Activated naive CD4-positive, alpha-beta T cell treated with anti-CD3 and anti-CD28 coated beads, Interleukin-2, amount 50 U/mL, for 16 hours (primary cell): ENCODE measurements around the gene DCDC2.
"Not testable (repeated sequence)": the region's sequence is repeated elsewhere in the genome, so short reads cannot be mapped to it uniquely, and the experiment has no call there.

ENCODE experiments used
- DNase-seq: peaks from one replicate; pipeline ENCODE4 v3.0.0-alpha.2; 2020

The DCDC2 gene

DNA sequence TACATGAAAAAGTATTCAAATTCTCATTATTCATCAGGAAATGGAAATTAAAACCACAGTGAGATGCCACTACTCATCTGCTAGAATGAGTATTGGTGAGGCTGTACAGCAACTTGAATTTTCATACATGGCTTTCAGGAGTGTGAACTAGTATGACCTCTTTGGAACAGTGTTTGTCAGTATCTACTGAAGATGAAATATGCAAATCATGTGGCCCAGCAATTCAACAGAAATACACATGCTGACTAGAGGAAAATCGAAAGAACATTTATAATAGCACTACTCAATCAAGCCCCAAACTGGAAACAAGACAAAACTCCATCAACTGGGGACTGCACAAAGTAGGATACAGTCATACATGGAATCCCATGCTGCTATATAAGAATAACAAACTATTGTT is 102.2 kb downstream of the DCDC2 start:
- DNase-seq: no peak

DNA sequence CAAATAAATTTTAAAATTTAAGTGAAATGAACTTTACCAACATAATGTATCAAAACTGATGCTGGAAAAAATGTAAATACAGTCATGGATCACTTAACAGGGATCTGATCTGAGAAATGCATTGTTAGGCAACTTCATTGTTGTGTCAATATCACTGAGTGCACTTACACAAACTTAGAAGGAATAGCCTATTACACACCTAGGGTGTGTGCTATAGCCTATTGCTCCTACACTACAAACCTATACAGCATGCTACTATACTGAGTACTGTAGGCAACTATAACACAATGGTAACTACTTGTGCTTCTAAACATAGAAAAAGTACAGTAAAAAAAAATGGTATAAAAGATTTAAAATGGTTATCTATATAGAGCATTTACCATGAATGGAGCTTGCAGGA is 104.5 kb downstream of the DCDC2 start:
- DNase-seq: no peak

DNA sequence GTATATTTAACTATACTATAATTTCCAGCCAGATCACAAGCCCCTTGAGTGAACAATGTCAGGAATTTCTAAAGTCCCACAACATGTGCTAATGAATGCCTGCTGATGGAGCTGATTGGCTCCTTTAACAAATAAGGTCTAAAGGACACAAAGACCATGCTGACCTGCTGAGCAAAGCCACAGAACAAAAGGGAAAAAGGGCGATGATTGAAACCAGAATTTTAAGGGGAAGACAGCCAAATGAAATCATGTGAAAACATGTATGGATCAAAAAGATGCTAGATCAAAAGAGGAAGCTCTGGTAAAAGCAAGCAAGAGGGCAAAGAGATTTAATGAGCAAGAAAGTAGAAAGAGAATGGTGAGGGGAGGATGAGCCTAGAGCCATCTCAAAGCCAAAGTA is 105.6 kb downstream of the DCDC2 start:
- DNase-seq: no peak

DNA sequence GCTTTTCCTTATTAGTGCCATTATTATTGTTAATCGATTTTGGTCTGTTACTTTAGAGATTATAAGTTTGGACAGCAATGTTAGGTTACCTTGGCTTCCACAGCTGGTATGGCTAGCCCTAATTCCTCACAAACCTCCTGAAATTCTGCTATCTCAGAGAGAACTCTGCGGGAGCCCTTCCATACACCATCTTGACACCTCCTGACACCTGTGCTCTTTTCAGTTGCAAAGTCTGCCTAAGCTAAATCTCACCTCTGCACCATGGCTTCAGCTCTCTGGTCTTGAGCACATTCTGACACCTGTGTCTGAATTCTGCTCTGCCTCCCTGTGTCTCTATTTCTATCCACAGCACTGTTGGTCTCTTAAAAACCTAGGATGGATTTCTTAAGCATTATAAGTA is 106.5 kb downstream of the DCDC2 start:
- no peak for DNase-seq

DNA sequence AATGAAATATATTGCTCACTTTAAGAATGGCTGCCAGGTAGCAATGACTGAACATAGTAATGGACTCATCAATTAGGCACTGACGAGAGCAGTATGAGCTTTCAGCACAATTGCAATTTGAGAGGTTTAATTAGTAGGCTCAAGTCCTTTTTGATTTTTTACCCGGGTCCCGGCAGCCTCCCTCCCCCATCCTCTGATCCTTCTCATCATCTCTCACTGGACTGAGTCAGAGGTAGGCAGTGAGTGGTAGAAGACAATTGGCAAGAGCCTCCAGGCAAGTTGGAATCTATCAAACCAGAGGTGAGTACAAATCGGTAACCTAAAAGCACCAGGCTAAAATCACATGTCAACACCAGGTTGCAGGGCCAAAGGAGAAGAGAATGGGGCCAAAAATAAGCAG is 107.9 kb downstream of the DCDC2 start:
- no peak for DNase-seq

DNA sequence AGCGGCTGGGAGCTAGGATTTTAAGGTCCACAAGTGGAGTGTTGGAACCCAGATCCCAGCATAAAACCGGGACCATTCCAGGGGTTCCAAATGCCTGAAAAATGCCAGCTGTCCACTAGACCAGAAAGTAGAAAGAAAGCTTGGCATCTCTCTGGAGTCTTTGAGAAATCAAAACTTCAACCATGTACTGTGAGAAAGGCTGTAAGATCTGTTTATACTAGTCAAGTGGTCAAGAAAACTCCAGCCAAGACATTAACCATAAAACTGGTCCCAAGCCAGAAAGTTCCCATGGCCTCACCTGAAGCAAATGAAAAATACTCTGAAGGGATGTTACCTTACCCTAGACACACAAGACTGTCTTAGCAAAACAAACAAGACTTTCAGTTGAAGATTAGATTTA is 112.6 kb downstream of the DCDC2 start:
- no peak for DNase-seq

DNA sequence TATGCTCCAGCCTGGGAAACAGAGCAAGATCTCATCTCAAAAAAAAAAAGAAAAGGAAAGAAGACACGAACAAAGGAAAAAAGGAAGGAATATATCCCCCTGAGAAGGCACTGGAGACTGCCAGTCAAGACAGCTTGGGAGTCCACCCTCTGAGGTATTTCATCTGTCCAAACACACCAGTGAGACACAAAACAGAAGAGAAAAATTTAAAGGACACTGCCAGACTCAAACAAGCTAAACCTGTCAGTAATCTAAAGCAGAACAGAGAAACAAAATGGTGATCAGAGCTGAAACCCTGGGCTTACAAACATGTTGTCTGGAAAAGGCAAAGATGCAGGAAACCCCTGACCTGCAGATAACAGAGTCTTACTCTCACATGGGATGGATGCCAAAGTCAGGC is 114.9 kb downstream of the DCDC2 start:
- no peak for DNase-seq

DNA sequence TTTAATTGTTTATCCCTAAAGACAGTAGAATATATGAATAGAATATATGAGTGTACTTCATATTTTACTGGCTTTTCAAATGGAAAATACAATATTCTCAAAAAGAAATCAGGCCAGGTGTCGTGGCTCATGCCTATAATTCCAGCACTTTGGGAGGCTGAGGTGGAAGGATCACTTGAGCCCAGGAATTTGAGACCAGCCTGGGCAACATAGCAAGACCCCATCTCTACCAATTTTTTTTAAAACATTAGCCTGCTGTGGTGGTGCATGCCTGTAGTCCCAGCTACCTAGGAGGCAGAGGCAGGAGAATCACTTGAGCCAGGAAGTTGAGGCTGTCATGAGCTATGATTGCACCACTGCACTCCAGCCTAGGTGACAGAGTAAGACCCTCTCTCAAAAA is 116.1 kb downstream of the DCDC2 start:
- not testable (repeated sequence) for DNase-seq

DNA sequence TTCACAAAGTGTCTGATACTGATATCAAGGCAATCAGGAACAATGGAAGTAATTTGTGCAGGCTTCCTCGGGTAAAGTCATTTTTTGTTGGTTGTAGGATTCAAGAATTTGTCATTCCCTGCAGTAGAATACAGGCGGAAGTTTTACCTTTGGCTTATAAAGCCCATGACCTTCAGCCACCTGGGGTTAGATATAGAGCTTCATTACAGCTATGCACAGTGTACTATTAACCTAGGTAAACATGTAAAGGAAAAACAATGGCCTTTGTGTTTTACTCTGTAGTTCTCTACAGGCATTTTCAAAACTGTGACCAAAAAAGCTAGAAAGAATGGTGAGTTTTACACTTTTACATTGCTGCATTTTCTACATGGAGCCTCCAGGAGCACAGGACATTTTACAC is 116.9 kb downstream of the DCDC2 start:
- no peak for DNase-seq

DNA sequence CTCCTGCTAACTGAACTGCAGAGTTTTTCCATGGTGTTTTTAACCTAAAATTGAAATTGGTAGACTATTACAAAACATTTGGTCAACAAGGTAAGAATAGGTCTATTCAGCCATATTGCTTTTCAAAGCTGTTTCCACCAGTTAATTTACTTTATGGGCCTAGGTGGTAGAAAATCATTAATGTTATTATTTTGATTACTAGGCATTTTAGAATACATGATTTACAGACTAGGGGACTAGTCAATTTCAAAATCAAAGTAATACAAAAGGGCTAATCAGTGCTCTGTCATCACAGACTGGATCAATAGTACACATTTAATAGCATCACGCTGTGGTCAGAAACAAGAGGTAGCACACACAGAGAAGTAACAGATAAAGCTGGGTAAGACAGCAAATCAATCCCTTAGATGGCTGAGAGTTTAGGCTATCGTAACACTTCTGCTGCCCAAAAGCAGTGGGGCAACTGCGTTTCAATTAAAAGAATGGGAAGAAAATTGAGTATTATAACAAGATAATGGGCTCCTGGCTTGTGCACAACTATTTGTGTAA is 117.4 kb downstream of the DCDC2 start:
- no peak for DNase-seq

DNA sequence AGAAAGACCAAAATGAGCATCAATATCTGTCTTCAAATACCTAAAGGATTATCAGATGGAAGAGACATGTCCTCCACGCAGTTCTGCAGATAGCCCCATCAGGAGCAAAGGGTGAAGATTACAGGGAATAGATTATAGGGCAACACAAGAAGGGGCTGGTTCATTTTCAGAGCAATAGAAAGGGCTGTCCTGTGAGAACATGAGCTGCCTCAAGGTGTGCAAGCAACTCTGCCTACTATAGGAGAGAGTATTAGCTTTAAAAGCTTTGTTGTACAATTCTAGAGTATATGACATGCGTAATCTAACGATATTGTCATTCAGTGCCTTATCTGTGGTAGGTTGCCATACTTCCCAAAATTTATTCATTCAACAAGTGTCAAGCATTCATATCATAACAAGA is 119.2 kb downstream of the DCDC2 start:
- no peak for DNase-seq

DNA sequence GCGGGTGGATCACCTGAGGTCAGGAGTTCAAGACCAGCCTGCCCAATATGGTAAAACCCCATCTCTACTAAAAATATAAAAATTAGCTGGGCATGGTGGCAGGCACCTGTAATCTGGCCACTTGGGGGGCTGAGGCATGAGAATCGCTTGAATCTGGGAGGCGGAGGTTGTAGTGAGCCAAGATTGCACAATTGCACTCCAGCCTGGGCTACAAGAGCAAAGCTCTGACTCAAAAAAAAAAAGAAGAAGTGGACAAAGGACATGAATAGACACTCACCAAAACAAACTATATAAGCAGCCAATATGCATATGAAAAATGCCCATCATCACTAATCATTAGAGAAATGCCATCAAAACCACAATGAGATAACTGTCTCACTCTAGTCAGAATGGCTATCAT is 121.1 kb downstream of the DCDC2 start:
- not testable (repeated sequence) for DNase-seq

DNA sequence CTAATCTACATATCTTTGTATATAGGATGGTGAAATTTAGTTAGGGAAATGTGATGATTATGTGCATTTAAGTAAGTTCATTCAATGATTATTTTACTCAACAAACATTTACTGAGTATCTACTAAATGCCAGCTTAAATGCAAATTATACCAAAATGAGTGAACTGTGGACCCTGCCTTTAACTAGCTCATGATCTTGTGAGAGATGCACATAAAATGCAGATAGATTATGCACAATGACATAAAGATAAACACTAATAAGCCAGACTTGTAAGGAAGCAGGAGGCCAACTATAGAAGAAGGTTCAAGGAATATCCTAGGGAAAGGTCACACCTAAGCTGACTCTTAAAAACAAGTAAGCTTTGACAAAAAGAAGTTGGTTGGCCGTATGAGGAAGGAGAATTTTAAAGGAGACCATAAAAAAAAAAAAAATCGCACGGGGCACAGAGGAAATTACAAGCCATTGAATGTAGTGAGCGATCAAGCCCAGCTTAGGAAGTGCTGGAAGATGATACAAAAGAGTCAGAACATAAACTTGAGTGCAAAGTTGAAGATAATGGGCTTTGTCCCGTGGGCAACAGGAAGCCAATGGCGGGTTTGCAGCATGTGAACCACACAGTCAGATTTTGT is 123.9 kb downstream of the DCDC2 start:
- DNase-seq: no peak

DNA sequence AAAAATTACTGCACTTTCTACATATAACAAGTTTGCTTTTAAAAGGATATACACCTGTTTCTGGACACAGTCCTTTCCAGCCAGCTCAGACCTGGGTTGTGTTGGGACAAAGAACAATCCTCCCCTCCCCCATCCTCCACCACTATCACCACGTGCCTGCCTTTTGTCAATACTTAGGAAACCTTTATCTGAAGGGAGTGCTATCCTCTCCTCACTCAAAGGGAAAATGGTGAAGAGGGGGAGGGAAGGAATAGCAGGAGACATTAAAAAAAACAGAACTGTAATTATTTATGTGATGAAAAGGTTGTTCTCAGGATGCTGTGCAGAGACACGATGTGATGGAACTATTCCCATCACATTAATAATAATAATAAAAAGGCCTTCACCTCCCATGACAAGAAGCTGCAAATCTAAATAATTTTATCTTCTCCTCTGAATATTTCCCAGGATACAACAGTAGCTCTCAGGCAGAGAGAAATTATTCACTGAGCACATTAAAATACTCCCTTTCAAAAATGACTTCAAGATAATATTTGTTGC is 126.4 kb downstream of the DCDC2 start:
- no peak for DNase-seq

DNA sequence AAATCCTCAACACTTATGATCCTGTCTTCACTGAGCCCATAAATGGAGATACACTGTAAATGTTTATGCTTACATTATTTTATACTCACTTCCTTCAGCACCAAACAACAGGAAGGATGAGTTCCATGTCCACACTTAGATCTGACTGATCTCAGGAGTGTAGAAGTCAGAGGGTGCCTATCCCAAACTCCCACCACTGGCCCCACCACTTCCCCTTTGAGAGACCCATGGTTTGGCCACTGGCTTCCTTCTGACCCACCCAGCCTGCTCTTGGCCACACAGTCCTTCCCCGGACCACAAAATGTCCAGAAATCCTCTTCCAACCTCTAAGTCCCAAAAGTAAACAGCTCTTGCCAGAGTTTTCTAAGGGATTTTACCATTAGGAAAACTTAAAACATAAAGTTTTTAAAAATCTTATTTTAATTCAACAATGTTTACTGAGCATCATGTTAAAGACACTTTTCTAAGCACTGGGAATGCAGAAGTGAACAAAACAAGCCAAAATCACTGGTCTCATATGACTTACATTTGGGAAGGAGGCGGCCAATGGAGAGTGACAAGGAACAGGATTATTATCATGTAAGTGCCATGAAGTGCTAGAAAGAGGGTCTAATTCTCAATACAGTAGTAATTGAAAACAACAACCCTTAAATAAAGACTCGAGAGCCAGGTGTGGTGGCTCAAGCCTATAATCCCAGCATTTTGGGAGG is 128.0 kb downstream of the DCDC2 start:
- no peak for DNase-seq

DNA sequence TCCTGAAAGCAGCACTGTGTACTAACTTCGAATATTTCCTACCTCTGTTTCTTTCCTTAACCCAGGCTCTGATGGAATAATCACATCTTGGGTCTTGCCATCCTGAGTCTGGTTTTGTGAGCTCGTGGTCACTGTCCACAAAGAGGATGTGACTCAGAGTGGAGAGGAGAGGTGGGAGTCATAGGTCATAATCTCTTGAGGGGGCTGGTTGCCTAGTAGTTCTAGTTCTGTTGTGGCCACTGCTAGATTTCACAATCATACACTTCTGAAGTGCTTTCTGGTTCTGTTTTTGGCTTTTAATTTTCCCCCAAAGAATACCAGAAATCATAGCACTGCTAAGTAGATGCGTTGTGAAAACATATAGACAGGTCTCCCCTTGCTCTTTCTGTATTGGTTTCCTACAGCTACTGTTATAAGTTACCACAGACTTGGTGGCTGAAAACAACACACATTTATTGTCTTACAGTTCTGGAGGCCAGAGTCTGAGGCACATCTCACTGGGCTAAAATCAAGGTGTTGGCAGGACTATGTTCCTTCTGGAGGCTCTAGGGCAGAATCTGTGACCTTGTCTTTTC is 129.1 kb downstream of the DCDC2 start:
- no peak for DNase-seq

DNA sequence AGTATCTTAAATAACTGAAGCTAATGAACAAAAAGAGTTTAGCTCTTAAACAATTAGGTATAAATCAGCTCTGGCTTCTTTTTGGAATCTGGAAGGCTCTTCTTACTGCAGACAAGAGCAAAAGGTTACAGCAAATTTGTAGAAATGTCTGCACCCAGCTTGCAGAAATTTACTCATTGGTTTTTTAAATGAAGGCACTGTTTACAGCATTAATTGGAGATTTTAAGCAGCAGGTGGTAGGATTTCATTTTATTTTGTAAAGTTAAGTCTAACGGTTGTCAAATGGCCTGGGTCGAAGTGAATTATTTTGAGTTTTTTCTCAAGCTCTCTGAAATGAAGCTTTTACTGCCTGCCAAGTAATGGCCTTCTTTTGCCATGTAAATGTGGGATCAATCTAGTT is 129.7 kb downstream of the DCDC2 start:
- DNase-seq: no peak

DNA sequence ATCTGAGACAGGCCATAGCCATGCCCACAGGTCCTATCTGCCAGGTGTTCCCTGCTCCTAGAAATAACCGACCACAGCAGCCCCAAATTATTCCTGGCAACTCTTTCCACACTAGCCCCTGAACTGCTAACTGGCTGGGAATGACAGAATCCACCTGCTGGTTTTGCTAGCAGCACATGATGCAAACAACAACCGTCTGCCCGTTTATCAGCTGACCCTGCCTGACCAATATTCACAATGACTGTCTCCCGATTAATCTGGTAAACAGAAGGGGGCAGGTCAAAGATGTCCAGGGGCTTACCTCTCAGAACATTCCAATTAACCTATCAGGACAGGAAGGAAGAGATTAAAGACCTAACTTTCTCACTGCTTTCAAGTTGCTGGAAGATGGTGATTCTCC is 130.3 kb downstream of the DCDC2 start:
- no peak for DNase-seq

DNA sequence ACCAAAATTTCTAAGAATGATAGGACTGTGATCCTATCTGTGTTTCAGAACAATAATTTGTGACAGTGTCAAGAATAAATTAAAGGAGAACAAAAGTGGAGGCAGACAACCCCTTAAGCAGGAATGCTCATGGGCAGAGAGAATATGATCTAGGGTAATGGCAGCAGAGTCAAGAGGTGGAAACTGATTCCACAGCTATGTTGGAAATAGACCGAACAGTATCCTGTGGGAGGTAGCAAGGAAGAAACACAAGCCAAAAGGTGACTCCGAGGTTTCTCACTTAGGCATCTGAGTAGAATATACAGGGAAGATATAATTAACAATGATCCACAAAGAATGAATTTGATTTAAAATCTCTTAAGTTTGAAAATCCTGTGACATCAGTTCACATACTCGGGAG is 131.3 kb downstream of the DCDC2 start:
- no peak for DNase-seq

DNA sequence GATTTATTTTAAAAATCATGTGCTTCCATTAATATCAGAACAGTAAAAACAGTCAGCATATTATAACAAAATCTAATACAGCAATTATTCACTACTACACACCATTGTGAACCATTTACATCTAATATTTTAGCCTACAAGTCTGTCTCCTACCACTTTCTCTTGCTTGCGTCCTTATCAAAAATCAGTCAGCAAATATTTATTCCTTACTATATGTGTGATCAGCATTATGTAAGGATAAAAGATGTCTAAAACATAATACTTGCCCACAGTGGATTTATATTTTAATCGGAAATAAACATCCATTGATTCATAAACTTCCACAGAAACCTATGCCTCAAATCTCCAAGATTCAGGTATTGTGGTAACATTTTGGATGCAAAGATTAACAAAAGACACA is 132.0 kb downstream of the DCDC2 start:
- no peak for DNase-seq

DNA sequence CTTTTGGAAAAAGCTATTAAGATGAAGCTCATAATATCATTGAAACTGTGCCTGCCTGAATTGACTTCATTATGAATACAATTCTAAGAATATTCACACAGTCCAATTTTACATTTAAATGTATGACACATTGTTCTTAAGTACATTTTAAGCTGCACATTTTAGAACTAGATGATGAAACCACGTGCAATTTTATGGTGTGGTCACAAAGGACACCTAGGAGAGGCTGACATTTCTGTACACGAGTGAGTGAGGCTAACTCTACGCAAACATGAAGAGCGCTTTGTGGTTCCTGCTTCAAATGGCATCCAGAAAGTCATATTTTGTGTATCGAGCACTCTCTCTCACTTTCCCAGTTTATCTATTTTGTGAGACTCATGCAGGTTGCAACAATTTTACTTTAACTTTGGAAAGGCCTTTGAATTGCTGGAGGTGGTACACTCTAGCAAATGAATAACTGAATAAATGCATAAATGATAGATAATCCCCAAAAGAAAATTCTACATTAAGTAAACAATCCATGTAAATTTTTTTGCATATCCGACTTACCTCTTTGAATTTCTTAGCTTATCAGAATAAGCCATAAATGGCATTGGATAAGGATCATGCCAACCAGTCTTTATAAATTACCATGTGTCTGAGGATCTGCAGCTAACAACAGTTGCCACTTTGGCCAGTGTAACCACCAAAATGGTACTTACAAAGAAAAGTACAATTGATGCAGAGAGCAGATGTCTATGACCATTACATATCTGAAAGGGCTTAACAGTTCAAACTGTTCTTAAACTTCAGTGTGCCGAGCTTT is 134.5 kb downstream of the DCDC2 start:
- DNase-seq: no peak

DNA sequence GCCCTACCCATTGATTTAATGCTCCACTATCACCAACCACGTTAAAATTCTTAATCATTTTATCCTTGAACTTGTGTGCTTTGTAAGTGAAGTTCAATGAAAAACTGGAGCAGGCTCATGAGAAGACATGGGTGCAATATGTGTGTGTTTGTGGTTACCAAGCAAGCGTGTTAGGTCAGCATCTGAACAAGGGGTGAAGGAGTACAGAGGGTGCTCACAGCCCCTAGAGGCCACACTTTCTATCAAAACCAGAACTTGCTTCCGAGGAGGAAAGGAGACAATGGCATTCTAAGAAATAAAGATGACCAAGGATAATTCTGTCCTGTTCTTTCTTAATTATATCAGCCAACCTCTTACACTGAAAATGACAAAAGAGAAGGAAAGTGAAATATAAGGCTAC is 138.2 kb downstream of the DCDC2 start:
- DNase-seq: no peak

DNA sequence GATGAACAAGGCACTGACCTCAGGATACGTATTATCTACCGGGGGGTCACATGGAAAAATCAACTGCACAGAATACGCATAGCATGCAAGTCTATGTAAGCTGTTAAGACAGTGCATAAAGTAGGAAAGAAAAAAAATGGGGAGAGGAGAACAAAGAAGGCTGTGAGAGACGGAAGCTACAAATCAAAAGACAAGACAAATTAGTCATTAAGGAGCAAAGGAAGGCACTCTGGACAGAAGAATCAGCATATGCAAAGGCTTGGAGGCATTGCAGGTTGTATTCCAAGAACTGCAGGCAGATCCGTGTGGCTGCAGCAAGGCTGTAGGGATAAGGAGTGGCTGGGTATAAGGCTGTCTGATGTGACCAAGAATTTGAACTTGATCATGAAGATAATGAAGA is 142.9 kb downstream of the DCDC2 start:
- DNase-seq: no peak
